HepG2 (cell line): Measurements from ENCODE around the gene C4orf36. TPM values are rescaled to one million over a fixed set of nuclear protein-coding genes. Genes with fewer than 3 reads are reported as not detected.

ENCODE experiments used
- AGO2 ChIP-seq: fragments of 200-400 bp; formaldehyde crosslinking; optimal IDR thresholded peaks from 2 replicates; pipeline ENCODE3; 2017; ENCODE audit warnings: mild to moderate bottlenecking, low read depth, low read length, moderate library complexity
- FLYWCH1 ChIP-seq: sonication (generic); formaldehyde crosslinking; IDR thresholded peaks from 2 replicates; pipeline ENCODE4 v1.8.1; 2023; ENCODE audit warnings: mild to moderate bottlenecking, missing genetic modification reagents
- GTF2F1 ChIP-seq: fragments of 150-350 bp; IDR thresholded peaks from 2 replicates; pipeline ENCODE4 v1.6.1; 2014; ENCODE audit warnings: low read length
- TCF7L2 ChIP-seq: IDR thresholded peaks from 2 replicates; pipeline ENCODE4 v1.6.1; 2011; ENCODE audit warnings: mild to moderate bottlenecking, low read depth, low read length, moderate library complexity
- U2AF2 ChIP-seq: fragments of 200-400 bp; formaldehyde crosslinking; IDR thresholded peaks from 2 replicates; pipeline ENCODE4 v1.6.1; 2017; ENCODE audit warnings: low read depth, mild to moderate bottlenecking, low read length
- ZNF207 ChIP-seq: fragments of 450-650 bp; IDR thresholded peaks from 2 replicates; pipeline ENCODE4 v1.6.1; 2016; ENCODE audit warnings: antibody characterized with exemption, borderline replicate concordance
- ZNF24 ChIP-seq: fragments of 450-650 bp; IDR thresholded peaks from 2 replicates; pipeline ENCODE4 v1.6.1; 2017; ENCODE audit warnings: antibody characterized with exemption, mild to moderate bottlenecking
- ZSCAN31 ChIP-seq: sonication (generic); formaldehyde crosslinking; IDR thresholded peaks from 2 replicates; pipeline ENCODE4 v1.5.0; 2020; ENCODE audit warnings: low read depth, mild to moderate bottlenecking, missing genetic modification reagents
- polyA plus RNA-seq, 8 experiments: library from polyadenylated mRNA; depleted of rRNA in 3 of 8; stranded (reverse) in 7 of 8; unstranded in 1 of 8; fragments of >200 nt; fragmentation: Illumina TruSeq in 4 of 8; extraction: Trizol in 4 of 8; gene quantifications; 2 replicates each; pipeline versions ENCODE4 v1.2.1 to v1.2.3, GENCODE V29; 2011 to 2016; ENCODE audit warnings: low read depth in 4 of 8, missing spikeins in 1 of 8, mixed read lengths in 1 of 8; ENCODE audit not compliant: insufficient read depth in 1 of 8
- total RNA-seq, 5 experiments: library from RNA; depleted of rRNA; stranded (reverse); fragments of >200 nt; fragmentation: Illumina TruSeq; extraction: Trizol; gene quantifications; 2 replicates each; pipeline ENCODE4 v1.2.3, GENCODE V29; 2016; ENCODE audit warnings: low read depth in 1 of 5
- TF ChIP-seq, protein P1 (sequence below): sonication (generic); formaldehyde crosslinking; IDR thresholded peaks from 2 replicates; pipeline ENCODE4 v1.5.0; 2020; ENCODE audit warnings: missing genetic modification reagents, mild to moderate bottlenecking, borderline replicate concordance
- TF ChIP-seq, protein P2 (sequence below): sonication (generic); formaldehyde crosslinking; IDR thresholded peaks from one replicate; pipeline ENCODE4 v1.5.1; 2020; ENCODE audit warnings: mild to moderate bottlenecking, missing genetic modification reagents; ENCODE audit errors: not compliant biosample characterization
- TF ChIP-seq, protein P3 (sequence below), 2 experiments: sonication (generic) in 1 of 2; formaldehyde crosslinking in 1 of 2; IDR thresholded peaks; 2 replicates each; pipeline versions ENCODE4 v1.4.0 to v1.6.1; 2016 to 2020; ENCODE audit warnings: borderline replicate concordance in 1 of 2, low read depth in 1 of 2, mild to moderate bottlenecking in 1 of 2, missing genetic modification reagents in 1 of 2

Gene C4orf36
- total and polyA plus RNA-seq, 2 of the 13 experiments (the other 11 are each of a cell fraction or from before 2014, with no cell fraction given): 0.63 TPM; not detected in 1

DNA sequence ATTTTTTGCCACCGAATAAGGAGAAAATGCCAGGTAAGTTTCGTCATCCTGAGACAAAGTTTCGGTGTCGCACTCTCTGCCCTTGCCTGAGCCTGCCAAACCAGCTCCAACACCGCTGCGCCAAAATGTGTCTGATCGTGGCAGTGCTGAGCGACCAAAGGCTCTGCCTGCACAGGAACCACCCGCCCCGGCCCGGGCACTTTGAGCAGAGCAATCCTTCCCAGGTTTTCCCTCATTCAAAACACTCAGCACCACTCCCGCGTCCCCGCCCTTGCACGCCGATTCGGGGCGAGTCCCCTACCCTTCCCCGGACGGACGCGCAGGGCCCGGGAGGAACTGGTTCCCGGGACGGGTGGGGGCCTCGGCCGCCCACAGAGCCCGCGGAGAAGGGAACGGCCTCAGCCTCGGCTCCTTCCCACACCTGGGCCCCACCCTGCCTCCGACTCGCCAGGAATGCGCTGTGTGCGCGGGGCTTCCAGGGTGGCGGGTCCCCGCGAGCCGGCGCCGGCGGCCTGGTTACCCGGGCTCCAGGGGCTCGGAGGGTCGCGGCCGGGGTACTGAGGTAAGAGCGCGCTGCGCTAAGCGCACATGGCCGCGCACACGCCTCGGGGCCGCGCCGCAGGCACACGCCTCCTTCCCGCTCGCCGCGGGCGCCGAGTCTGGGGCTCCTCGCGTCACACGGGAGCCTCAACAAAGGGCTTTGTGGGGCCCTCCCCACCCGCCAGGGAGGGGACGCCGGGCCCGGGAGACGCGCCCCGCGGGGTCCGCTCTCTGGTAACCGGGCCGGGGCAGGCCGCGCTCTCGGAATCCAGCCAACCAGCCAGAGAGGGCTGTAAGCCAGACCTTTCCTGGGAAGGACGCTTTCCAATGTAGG is at the start of gene C4orf36 (continued):
- TF ChIP-seq, protein P1, sequence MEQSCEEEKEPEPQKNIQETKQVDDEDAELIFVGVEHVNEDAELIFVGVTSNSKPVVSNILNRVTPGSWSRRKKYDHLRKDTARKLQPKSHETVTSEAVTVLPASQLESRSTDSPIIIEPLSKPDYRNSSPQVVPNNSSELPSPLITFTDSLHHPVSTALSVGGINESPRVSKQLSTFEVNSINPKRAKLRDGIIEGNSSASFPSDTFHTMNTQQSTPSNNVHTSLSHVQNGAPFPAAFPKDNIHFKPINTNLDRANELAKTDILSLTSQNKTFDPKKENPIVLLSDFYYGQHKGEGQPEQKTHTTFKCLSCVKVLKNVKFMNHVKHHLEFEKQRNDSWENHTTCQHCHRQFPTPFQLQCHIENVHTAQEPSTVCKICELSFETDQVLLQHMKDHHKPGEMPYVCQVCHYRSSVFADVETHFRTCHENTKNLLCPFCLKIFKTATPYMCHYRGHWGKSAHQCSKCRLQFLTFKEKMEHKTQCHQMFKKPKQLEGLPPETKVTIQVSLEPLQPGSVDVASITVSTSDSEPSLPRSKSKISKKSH (CRISPR knock-in tag): peak; percentile 19
- TF ChIP-seq ZNF24 (no peak), U2AF2 (no peak), FLYWCH1 (CRISPR knock-in tag) (0 out of 2 replicates have a peak, but pooled peaks have one; percentile 33), ZSCAN31 (CRISPR knock-in tag) (0 out of 2 replicates have a peak, but pooled peaks have one; percentile 43), AGO2 (peak; percentile 56), GTF2F1 (no peak), ZNF207 (no peak), TCF7L2 (no peak)
- TF ChIP-seq, protein P2, sequence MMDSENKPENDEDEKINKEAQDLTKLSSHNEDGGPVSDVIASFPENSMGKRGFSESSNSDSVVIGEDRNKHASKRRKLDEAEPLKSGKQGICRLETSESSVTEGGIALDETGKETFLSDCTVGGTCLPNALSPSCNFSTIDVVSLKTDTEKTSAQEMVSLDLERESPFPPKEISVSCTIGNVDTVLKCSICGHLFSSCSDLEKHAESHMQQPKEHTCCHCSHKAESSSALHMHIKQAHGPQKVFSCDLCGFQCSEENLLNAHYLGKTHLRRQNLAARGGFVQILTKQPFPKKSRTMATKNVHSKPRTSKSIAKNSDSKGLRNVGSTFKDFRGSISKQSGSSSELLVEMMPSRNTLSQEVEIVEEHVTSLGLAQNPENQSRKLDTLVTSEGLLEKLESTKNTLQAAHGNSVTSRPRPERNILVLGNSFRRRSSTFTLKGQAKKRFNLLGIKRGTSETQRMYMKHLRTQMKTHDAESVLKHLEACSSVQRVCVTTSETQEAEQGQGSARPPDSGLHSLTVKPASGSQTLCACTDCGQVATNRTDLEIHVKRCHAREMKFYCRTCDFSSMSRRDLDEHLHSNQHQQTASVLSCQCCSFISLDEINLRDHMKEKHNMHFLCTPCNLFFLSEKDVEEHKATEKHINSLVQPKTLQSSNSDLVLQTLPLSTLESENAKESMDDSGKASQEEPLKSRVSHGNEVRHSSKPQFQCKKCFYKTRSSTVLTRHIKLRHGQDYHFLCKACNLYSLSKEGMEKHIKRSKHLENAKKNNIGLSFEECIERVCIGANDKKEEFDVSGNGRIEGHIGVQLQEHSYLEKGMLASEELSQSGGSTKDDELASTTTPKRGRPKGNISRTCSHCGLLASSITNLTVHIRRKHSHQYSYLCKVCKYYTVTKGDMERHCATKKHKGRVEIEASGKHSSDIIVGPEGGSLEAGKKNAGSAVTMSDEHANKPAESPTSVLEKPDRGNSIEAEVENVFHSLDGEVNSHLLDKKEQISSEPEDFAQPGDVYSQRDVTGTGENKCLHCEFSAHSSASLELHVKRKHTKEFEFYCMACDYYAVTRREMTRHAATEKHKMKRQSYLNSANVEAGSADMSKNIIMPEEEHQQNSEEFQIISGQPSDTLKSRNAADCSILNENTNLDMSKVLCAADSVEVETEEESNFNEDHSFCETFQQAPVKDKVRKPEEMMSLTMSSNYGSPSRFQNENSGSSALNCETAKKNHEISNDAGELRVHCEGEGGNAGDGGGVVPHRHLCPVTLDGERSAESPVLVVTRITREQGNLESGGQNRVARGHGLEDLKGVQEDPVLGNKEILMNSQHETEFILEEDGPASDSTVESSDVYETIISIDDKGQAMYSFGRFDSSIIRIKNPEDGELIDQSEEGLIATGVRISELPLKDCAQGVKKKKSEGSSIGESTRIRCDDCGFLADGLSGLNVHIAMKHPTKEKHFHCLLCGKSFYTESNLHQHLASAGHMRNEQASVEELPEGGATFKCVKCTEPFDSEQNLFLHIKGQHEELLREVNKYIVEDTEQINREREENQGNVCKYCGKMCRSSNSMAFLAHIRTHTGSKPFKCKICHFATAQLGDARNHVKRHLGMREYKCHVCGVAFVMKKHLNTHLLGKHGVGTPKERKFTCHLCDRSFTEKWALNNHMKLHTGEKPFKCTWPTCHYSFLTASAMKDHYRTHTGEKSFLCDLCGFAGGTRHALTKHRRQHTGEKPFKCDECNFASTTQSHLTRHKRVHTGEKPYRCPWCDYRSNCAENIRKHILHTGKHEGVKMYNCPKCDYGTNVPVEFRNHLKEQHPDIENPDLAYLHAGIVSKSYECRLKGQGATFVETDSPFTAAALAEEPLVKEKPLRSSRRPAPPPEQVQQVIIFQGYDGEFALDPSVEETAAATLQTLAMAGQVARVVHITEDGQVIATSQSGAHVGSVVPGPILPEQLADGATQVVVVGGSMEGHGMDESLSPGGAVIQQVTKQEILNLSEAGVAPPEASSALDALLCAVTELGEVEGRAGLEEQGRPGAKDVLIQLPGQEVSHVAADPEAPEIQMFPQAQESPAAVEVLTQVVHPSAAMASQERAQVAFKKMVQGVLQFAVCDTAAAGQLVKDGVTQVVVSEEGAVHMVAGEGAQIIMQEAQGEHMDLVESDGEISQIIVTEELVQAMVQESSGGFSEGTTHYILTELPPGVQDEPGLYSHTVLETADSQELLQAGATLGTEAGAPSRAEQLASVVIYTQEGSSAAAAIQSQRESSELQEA (CRISPR knock-in tag): peak; percentile 88
- TF ChIP-seq, protein P3, sequence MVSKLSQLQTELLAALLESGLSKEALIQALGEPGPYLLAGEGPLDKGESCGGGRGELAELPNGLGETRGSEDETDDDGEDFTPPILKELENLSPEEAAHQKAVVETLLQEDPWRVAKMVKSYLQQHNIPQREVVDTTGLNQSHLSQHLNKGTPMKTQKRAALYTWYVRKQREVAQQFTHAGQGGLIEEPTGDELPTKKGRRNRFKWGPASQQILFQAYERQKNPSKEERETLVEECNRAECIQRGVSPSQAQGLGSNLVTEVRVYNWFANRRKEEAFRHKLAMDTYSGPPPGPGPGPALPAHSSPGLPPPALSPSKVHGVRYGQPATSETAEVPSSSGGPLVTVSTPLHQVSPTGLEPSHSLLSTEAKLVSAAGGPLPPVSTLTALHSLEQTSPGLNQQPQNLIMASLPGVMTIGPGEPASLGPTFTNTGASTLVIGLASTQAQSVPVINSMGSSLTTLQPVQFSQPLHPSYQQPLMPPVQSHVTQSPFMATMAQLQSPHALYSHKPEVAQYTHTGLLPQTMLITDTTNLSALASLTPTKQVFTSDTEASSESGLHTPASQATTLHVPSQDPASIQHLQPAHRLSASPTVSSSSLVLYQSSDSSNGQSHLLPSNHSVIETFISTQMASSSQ (IDR thresholded peaks at IDR 0.05; ENCODE audit: low read depth): no peak
- TF ChIP-seq, protein P3 (CRISPR knock-in tag; IDR thresholded peaks at IDR 0.05; ENCODE audit: borderline replicate concordance): no peak
